HG03196 (cell line): Measurements from ENCODE around the gene PDE10A.
A peak's percentile ranks its signal among the peaks of the same experiment; 100 is the strongest.
"Not testable (repeated sequence)": the region's sequence is repeated elsewhere in the genome, so short reads cannot be mapped to it uniquely, and the experiment has no call there.

Source experiments
- ATAC-seq: cut with Tn5 transposase; IDR thresholded peaks from one replicate; pipeline ENCODE4 v1.9.1; 2021; ENCODE audit not compliant: unreplicated experiment

The PDE10A gene

DNA sequence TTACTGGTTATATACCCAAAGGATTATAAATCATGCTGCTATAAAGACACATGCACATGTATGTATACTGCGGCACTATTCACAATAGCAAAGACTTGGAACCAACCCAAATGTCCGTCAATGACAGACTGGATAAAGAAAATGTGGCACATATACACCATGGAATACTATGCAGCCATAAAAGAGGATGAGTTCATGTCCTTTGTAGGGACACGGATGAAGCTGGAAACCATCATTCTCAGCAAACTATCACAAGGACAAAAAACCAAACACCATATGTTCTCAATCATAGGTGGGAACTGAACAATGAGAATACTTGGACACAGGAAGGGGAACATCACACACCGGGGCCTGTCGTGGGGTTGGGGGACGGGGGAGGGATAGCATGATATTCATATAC lies 104.9 kb downstream of the PDE10A start:
- ATAC-seq = not testable (repeated sequence)

DNA sequence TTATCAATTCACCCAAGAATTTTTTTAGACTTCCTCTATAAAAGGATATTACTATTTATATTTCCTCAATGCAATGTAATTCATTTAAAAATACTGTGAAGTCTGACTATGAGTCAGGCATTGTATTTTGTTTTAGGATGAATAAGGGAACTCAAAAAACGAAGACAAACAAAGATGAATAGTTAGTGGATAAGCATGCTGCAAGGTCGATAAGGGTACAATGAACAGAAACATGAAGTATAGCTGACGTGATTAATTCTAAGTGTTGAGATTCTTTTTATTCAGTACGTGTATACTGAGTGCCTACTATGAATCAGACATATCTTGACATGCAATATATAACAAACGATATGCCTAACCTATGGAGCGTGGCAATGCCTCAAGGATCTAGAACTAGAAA lies 105.4 kb downstream of the PDE10A start:
- no peak for ATAC-seq

DNA sequence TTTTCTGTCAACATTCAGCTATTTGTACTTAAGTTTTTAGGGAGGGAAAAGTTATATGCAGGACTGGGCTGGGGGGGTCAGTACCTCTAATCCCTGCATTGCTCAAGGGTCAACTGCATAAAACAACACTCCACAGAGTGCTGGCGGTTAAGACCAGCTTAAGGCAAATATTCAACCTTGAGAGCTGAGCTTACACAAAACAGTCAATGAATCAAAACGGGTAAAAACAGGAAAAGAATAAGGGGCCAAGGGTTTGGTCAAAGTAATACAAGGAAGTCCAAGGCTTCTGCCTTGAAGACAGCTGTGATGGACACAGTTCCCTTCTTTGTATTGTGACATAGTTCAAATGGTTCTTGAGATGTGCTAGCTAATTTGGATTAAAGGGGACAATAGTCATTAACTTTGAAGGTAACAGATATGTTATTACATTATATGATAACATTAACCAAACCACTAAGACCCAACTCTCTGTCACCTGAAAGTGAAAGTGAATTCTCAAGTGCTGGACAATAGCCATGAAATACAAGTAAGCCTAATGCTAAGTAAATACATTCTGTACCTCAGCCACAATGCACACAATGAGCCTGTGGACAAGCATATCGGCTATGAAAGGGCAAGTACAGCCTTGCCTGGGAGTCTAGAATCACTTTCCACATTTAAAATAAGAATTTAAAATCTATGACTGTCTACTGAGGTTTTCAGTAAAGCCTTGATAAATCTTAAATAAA lies 106.8 kb downstream of the PDE10A start:
- no peak for ATAC-seq

DNA sequence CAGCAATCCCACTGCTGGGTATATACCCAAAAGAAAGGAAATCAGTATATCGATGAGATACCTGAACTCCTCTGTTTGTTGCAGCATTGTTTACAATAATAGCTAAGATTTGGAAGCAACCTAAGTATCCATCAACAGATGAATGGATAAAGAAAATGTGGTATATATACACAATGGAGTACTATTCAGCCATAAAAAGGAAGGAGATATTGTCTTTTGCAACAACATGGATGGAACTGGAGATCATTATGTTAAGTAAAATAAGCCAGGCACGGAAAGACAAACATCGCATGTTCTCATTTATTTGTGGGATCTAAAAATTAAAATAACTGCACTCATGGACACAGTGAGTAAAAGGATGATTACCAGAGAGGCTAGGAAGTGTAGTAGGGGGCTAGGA lies 108.4 kb downstream of the PDE10A start:
- not testable (repeated sequence) for ATAC-seq

DNA sequence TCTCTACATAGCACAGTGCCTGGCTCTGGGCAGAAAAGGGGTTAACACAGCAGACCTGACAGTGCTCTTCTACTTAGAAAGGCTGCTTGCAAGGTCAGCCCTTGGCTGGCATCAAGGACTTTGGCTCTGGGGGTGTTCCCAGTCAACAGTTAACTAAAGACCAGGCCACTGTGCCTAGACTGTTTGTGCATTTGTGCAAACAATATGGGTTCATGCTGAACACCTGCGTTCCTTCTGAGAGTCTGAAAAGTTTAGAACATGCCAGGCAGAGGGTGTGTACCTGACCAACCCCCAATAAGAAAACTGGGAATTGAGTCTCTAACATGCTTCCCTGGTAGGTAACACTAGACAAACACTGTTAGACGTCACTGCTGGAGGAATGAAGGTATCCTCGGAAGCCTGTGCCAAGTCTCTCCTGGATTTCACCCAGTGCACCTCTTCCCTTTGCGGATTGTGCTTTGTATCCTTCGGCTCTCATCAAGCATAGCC lies 110.7 kb downstream of the PDE10A start:
- no peak for ATAC-seq

- ATAC-seq = no peak
Measured at GRCh38 chr6:165551828-165552227, 111.2 kb downstream of the PDE10A start.

GRCh38 chr6:165548450-165548849 lies 114.6 kb downstream of the PDE10A start:
- no peak for ATAC-seq

GRCh38 chr6:165545806-165546205 lies 117.2 kb downstream of the PDE10A start:
- no peak for ATAC-seq

GRCh38 chr6:165543781-165544180 lies 119.3 kb downstream of the PDE10A start:
- ATAC-seq = no peak

DNA sequence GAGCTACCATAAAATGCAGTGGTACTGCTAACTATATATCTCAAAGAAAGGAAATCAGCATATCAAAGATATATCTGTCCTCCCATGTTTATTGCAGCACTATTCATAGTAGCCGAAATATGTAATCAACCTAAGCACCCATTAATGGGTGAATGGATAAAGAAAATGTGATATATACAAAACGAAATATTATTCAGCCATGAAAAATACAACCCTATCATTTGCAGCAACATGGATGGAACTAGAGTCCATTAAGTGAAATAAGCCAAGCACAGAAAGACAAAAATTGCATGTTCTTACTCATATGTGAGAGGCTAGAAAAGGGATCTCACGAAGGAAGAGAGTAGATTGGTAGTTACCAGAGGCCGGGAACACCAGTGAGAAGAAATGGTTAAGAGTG lies 126.1 kb downstream of the PDE10A start:
- no peak for ATAC-seq

DNA sequence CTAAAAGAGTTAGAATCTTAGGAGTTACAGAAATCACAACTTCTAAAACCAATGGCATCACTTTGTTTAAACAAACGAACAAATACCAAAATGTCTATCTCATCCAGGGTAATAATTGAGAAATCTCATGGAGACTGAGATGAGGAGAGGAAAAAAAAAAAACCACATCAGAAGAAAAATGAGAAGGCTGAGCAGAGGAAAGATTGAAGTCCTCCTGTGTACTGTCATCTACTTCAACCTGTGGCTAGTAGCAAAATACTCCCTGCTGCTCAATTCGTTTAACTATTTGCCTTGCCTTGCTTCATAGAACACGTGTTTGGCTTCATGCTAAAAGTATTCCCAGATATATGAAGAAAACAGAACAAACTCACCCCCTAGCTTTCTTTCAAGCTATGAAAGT lies 143.7 kb downstream of the PDE10A start:
- no peak for ATAC-seq

- no peak for ATAC-seq
Measured at GRCh38 chr6:165515963-165516624, 146.9 kb downstream of the PDE10A start.

DNA sequence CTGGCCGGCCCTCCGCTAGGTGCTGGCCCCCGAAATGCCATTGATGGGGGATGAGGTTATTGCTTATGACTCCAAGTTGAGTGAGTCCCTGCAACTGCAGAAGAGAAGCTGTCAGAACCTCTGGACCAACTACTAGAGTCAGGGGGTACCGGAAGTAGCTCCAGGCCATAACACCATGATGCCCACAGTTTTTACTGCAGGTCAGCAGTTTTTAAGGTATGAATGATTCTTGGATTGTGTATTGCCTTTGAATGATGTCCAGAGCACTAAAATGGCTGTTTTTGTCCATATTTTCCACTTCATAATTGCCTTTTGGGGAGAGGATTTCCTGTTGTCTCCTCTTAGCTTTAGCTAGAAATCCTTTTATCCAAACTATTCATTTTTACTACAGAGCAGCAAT lies 148.4 kb downstream of the PDE10A start:
- no peak for ATAC-seq

GRCh38 chr6:165511807-165512206 lies 151.2 kb downstream of the PDE10A start:
- ATAC-seq = peak; percentile 92

DNA sequence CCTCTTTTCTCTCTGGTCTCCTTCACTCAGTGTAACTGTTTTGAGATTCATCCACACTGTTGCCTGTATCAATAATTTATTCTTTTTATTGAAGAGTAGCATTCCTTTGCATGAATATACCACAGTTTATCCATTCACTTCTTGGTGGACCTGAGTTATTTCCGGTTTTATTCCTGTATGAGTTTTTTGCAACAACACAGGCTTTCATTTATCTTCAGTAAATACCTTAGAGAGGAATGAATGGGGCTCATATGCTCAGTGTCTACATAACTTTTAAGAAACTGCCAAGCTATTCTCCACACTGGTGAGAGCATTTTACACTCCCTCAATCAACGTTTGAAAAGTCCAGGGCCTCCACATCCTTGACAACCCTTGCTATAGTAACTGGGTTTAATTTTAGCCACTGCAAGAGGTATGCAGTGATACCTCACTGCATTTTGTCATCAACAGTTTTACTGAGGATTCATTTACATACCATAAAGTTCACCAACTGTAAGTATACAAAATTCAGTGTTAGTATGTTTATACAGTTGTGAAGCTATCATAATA lies 154.6 kb downstream of the PDE10A start:
- ATAC-seq = no peak

DNA sequence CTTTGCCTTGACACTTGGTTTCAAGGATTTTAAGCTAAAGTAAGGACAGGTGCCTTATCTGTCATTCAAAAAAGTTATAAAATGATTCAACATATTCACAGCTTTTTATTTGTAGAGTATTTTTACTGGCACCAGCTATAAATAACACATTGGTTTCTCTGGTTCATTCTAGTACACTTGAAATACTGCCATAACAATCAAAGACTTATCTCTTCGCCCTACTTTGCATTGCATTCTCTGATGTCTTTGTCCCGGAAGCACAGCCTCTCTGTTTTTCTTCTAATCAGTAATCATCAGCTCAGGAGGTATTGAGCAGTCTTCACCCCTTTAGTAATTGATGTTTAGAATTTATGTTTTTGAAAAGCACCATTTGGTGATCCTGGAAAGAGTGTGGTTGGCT lies 156.4 kb downstream of the PDE10A start:
- no peak for ATAC-seq

DNA sequence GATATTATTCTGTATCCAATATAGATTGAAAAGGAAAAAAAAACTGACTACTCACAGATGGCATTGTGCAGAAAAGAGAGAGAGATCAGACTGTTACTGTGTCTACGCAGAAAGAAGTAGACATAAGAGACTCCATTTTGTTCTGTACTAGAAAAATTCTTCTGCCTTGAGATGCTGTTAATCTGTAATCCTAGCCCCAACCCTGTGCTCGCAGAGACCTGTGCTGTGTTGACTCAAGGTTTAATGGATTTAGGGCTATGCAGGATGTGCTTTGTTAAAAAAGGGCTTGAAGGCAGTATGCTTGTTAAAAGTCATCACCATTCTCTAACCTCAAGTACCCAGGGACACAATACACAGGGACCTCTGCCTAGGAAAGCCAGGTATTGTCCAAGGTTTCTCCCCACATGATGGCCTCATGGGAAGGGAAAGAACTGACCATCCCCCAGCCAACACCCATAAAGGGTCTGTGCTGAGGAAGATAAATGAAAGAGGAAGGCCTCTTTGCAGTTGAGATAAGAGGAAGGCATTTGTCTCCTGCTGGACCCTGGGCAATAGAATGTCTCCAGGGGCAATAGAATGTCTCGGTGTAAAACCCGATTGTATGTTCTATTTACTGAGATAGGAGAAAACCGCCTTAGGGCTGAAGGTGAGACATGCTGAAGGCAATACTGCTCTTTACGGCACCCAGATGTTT lies 162.7 kb downstream of the PDE10A start:
- ATAC-seq = not testable (repeated sequence)

- no peak for ATAC-seq
Measured at GRCh38 chr6:165497472-165497871, 165.6 kb downstream of the PDE10A start.

- no peak for ATAC-seq
Measured at GRCh38 chr6:165488624-165489295, 174.3 kb downstream of the PDE10A start.

DNA sequence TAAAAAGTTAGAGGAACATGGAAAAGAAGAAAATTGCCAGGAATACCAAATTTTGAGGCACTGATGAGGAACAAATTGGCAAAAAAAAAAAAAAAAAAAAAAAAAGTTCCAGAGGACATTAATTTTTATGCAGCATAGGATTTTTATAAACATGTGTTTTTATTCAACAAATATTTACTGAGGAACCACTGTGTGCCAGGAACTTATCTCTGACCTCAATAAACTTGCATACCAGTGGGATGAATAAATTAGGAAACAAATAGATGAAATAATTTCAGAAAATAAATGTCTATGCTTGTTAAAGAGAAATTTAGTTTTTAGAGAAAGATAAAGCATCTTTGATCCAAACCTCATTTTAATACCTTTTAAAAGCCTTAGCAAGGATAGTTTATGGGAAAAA lies 175.1 kb downstream of the PDE10A start:
- no peak for ATAC-seq

DNA sequence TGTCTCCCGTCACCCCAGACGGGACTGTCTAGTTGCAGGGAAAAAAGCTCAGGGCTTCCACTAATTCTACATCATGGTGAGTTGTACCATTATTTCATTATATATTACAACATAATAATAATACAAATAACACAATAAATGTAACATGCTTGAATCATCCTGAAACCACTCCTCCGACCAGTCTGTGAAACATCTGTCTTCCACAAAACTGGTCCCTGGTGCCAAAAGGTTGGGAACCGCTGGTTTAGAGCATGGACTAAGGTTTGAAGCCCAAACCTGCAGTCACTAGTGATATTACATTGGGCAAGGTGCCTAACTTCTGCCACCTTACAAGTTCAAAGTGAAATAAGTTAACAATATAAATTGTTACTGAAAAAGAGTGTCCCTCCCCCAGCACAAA lies 175.7 kb downstream of the PDE10A start:
- no peak for ATAC-seq
